HEK293T (cell line): ENCODE data around the gene BEST4.

ENCODE experiments used
- ARNT ChIP-seq: fragments of 450-650 bp; IDR thresholded peaks from 2 replicates; pipeline ENCODE4 v1.6.1; 2017; ENCODE audit warnings: mild to moderate bottlenecking
- BHLHE40 ChIP-seq: fragments of 450-650 bp; IDR thresholded peaks from 2 replicates; pipeline ENCODE4 v1.6.1; 2016; ENCODE audit warnings: mild to moderate bottlenecking, moderate library complexity, borderline replicate concordance
- ELF4 ChIP-seq: fragments of 450-650 bp; IDR thresholded peaks from 2 replicates; pipeline ENCODE4 v1.6.1; 2017; ENCODE audit warnings: antibody characterized with exemption
- FOXM1 ChIP-seq: fragments of 450-650 bp; IDR thresholded peaks from 2 replicates; pipeline ENCODE4 v1.6.1; 2017; ENCODE audit warnings: mild to moderate bottlenecking, borderline replicate concordance
- HDGF ChIP-seq: fragments of 450-650 bp; IDR thresholded peaks from 2 replicates; pipeline ENCODE4 v1.6.1; 2017; ENCODE audit warnings: antibody characterized with exemption, borderline replicate concordance
- LEF1 ChIP-seq: fragments of 450-650 bp; IDR thresholded peaks from 2 replicates; pipeline ENCODE4 v1.6.1; 2017; ENCODE audit warnings: mild to moderate bottlenecking, borderline replicate concordance
- SP1 ChIP-seq: fragments of 450-650 bp; IDR thresholded peaks from 2 replicates; pipeline ENCODE4 v1.6.1; 2017
- SUZ12 ChIP-seq: fragments of 450-650 bp; IDR thresholded peaks from 2 replicates; pipeline ENCODE4 v1.6.1; 2016; ENCODE audit warnings: mild to moderate bottlenecking
- TARDBP ChIP-seq: fragments of 450-650 bp; IDR thresholded peaks from 2 replicates; pipeline ENCODE4 v1.6.1; 2016
- ZNF384 ChIP-seq: fragments of 450-650 bp; IDR thresholded peaks from 2 replicates; pipeline ENCODE4 v1.6.1; 2016

- TF ChIP-seq HDGF (no peak), BHLHE40 (no peak), LEF1 (no peak), FOXM1 (no peak), ZNF384 (no peak), ARNT (no peak), TARDBP (no peak), SP1 (no peak), SUZ12 (no peak), ELF4 (no peak)
Observed at GRCh38 chr1:44778705-44779576, 9.0 kb downstream of the BEST4 start.
